BLaER1 (cell line): ENCODE data around the gene RECK.
"Not testable (repeated sequence)": the region's sequence is repeated elsewhere in the genome, so short reads cannot be mapped to it uniquely, and the experiment has no call there.

ENCODE experiments used
- H3K27ac ChIP-seq: shearing (Covaris generic); formaldehyde crosslinking; 2 replicates; pipeline ENCODE4 v1.8.1; 2022
- H3K27me3 ChIP-seq: shearing (Covaris generic); formaldehyde crosslinking; 2 replicates; pipeline ENCODE4 v1.8.1; 2022
- H3K36me3 ChIP-seq: shearing (Covaris generic); formaldehyde crosslinking; 2 replicates; pipeline ENCODE4 v1.8.1; 2022
- H3K4me1 ChIP-seq: shearing (Covaris generic); formaldehyde crosslinking; 2 replicates; pipeline ENCODE4 v1.8.1; 2022
- H3K4me2 ChIP-seq: shearing (Covaris generic); formaldehyde crosslinking; 2 replicates; pipeline ENCODE4 v1.8.1; 2022
- H3K4me3 ChIP-seq: shearing (Covaris generic); formaldehyde crosslinking; 2 replicates; pipeline ENCODE4 v1.8.1; 2022
- H3K9ac ChIP-seq: shearing (Covaris generic); formaldehyde crosslinking; 2 replicates; pipeline ENCODE4 v1.8.1; 2022
- H3K9me3 ChIP-seq: shearing (Covaris generic); formaldehyde crosslinking; 2 replicates; pipeline ENCODE4 v1.8.1; 2022
- H4K20me1 ChIP-seq: shearing (Covaris generic); formaldehyde crosslinking; 2 replicates; pipeline ENCODE4 v1.8.1; 2022
- Cebpa-rat ChIP-seq: shearing (Covaris generic); IDR thresholded peaks from 2 replicates; pipeline ENCODE4 v1.8.1; 2022

RECK gene

DNA sequence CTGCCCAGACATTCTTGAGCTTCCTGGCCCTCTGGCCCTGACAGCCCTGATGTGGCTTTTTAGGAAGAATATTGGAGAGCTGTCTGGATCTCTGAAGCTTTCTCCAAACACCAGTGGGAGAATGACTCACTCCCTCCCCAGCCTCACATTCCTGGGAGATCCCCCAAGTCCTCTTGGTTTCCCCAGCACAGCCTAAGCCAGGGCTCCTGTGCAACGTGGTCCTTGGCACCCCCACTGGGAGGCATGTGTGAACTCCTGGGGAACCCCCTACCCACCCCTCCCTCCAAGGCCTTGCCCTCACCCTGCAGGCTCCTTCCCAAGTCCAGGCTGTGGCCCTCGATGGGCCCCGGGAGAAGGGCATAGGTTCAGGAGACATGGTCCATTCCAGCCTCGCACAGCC lies 112.5 kb downstream of the RECK start:
- Histone ChIP-seq H3K9ac (no peak overlapping the region), H3K27me3 (no peaks in the 10 kb centered on the region), H4K20me1 (no peaks in the 10 kb centered on the region), H3K4me1 (peaks cover 78% of the 10 kb centered on the region), H3K27ac (peak overlapping the region; percentile 50; the same call in 1 of the 2 replicates), H3K36me3 (peaks cover 31% of the 10 kb centered on the region), H3K9me3 (peaks cover 11% of the 10 kb centered on the region), H3K4me3 (no peak overlapping the region), H3K4me2 (peak overlapping the region; percentile 91)
- TF ChIP-seq Cebpa-rat, result no peak

DNA sequence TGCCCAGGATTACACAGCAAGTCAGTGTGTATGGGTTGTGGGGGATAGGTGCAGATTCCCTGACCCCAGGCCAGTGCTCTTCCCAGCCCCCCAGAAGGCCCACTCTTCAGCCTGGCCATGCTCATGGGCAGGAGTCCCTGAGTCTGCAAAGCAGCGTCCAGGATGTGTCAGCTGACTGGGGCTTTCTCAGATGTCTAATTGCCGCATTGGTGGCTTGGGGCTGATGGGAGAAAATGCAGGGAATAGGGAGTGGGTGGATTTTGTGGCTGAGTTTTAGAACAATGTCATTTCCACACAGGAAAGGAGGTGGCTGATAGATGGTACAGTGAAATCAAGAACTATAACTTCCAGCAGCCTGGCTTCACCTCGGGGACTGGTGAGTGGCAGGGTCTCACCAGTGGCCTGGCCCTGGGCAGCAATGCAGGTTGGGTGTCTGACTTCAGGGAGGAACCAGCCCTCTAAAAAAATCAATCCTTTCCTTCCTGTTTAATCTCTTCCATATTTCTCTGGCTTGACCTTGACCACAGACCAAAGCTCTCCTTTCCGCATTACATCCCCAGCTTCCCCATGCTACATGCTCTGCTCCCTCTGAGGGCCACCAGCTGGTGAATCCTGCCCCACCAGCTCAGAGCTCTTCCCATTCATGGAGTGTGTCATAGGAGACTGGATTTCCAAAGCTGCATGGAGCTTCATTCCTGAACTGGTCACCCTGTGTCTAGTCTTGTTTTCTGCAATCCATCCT lies 114.0 kb downstream of the RECK start:
- peaks cover 4% of the 10 kb centered on the region for H3K9me3 ChIP-seq
- H3K4me2 ChIP-seq, result peak overlapping the region; percentile 91
- peak overlapping the region; percentile 77 for H3K9ac ChIP-seq
- H3K4me1 ChIP-seq, result peaks cover 81% of the 10 kb centered on the region
- H3K27ac ChIP-seq, result peak overlapping the region; percentile 93
- H3K27me3 ChIP-seq, result no peaks in the 10 kb centered on the region
- no peak for TF ChIP-seq Cebpa-rat
- no peak overlapping the region; the same call in 1 of the 2 replicates for H3K4me3 ChIP-seq
- H4K20me1 ChIP-seq, result no peaks in the 10 kb centered on the region
- H3K36me3 ChIP-seq, result peaks cover 19% of the 10 kb centered on the region

DNA sequence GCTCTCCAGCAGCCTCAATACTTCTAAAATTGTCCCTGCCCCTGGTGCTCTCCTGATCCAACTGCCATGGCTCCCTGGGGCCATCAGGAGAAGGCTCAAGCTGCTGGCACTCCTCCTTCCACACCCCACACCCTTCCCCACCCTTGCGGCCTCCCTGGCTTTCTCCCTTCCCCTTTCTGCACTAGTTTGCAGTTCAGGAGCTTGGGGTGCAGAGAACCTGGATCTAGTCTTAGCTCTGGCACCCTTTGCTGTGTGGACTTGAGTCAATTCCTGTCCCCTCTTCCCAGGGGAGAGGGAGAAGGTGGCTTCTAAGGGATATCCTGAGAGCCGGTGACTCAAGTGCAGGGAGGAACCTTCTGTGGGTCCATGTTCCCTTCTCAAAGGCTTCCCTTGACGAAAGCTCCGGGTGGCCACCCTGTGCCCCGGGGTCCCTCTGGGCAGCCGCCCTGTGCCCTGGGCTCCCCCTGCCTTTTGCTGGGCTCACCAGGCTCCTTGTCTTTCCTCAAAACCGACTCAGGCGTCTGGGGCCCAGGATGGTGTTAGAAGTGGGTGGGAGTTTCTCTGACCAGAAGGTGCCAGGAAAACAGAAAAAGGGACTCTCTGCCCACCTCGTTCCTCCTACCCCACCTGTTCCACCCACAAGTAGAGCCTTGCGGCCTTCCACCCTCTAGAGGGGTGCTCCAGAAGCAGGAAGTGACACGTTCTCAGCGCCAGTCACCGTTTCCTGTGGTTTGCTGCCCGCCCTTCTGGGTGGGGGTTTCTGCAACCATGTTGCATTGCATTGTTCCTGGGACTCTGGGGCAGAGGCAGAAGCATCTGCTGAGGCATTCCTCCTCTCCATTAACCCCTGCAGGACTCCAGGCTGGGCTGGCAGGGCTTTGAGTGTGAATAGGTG lies 114.8 kb downstream of the RECK start:
- H3K4me3 ChIP-seq, result peak overlapping the region; percentile 52
- peaks cover 81% of the 10 kb centered on the region for H3K4me1 ChIP-seq
- peak overlapping the region; percentile 93 for H3K27ac ChIP-seq
- no peak for TF ChIP-seq Cebpa-rat
- peaks cover 21% of the 10 kb centered on the region for H3K36me3 ChIP-seq
- no peaks in the 10 kb centered on the region for H3K27me3 ChIP-seq
- no peaks in the 10 kb centered on the region for H4K20me1 ChIP-seq
- peak overlapping the region; percentile 77 for H3K9ac ChIP-seq
- H3K9me3 ChIP-seq, result peaks cover 9% of the 10 kb centered on the region
- peak overlapping the region; percentile 91 for H3K4me2 ChIP-seq

DNA sequence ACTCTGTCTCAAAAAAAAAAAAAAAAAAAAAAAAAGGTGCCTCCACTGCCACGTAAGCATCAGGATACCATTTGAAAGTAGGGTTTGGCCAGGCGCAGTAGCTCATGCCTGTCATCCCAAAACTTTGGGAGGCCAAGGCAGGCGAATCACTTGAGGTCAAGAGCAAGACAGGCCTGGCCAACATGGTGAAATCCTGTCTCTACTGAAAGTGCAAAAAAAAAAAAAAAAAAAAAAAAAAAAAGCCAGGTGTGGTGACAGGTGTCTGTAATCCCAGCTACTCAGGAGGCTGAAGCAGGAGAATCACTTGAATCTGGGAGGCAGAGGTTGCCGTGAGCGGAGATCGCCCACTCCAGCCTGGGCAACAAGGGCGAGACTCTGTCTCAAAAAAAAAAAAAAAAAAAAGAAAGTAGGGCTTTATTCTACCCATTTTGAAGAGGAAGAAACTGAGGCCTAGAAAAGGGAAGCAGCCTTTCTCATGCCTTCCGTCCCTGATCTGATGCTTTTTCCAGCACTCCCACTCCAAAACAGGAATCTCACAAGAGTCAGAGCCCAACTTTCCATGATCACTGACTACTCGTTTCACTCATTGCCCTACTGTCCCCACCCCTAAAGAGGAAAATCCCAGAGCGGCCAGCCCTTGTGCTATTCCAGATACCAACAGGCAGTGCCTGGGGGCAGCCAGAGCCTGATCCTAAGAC lies 116.2 kb downstream of the RECK start:
- Histone ChIP-seq H3K4me1 (peaks cover 75% of the 10 kb centered on the region), H3K4me3 (no peak overlapping the region), H3K36me3 (peaks cover 28% of the 10 kb centered on the region), H3K9me3 (peaks cover 21% of the 10 kb centered on the region), H3K9ac (no peak overlapping the region; the same call in 1 of the 2 replicates), H3K27ac (peak overlapping the region; percentile 93), H4K20me1 (no peaks in the 10 kb centered on the region), H3K27me3 (no peaks in the 10 kb centered on the region), H3K4me2 (peak overlapping the region; percentile 91)
- no peak for TF ChIP-seq Cebpa-rat

GRCh38 chr9:36153746-36154145 lies 117.0 kb downstream of the RECK start:
- Histone ChIP-seq H3K27ac (peak overlapping the region; percentile 93), H3K9ac (no peak overlapping the region), H3K4me3 (no peak overlapping the region), H4K20me1 (no peaks in the 10 kb centered on the region), H3K27me3 (no peaks in the 10 kb centered on the region), H3K4me1 (peaks cover 66% of the 10 kb centered on the region), H3K4me2 (peak overlapping the region; percentile 91), H3K36me3 (peaks cover 23% of the 10 kb centered on the region), H3K9me3 (peaks cover 23% of the 10 kb centered on the region)
- no peak for TF ChIP-seq Cebpa-rat

DNA sequence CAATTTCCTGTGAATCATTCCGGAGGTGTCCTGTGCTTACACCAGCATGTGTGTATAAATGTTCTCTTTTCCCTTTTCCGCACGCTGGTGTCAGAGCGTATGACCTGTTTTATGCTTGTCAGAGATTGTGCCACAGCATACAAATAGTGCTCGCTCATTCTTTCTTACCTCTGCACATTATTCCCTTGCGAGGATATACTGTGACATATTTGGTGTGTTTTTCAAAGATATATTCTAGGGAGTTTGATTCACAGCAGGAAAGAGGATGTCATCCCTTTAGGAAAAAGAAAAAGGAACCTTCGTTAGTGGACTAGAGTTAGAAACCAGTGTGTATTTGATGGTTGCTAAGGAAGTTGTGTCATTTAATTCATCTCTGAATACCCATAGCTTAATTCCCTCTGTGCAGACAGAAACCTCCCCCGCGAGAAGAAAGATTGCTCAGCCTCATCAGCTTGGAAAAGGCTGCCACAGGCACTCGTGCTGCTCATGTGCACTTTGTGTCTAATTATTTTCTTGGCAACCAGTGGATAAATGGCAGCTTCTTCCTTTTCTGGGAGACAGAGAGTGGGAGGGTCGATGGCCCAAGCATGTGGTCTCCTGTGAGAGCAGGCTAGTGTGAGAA lies 117.7 kb downstream of the RECK start:
- no peaks in the 10 kb centered on the region for H3K27me3 ChIP-seq
- no peaks in the 10 kb centered on the region for H4K20me1 ChIP-seq
- peak overlapping the region; percentile 56 for H3K27ac ChIP-seq
- H3K4me2 ChIP-seq, result peak overlapping the region; percentile 91
- peak overlapping the region; percentile 32; the same call in 1 of the 2 replicates for H3K9ac ChIP-seq
- no peak overlapping the region for H3K4me3 ChIP-seq
- TF ChIP-seq Cebpa-rat, result no peak
- H3K4me1 ChIP-seq, result peaks cover 60% of the 10 kb centered on the region
- peaks cover 23% of the 10 kb centered on the region for H3K9me3 ChIP-seq
- peaks cover 28% of the 10 kb centered on the region for H3K36me3 ChIP-seq

GRCh38 chr9:36156116-36156515 lies 119.4 kb downstream of the RECK start:
- peaks cover 43% of the 10 kb centered on the region for H3K4me1 ChIP-seq
- no peak for TF ChIP-seq Cebpa-rat
- peaks cover 37% of the 10 kb centered on the region for H3K36me3 ChIP-seq
- H4K20me1 ChIP-seq, result no peaks in the 10 kb centered on the region
- H3K4me2 ChIP-seq, result no peak overlapping the region
- H3K27ac ChIP-seq, result no peak overlapping the region
- no peak overlapping the region for H3K9ac ChIP-seq
- peaks cover 23% of the 10 kb centered on the region for H3K9me3 ChIP-seq
- H3K27me3 ChIP-seq, result no peaks in the 10 kb centered on the region
- H3K4me3 ChIP-seq, result no peak overlapping the region

DNA sequence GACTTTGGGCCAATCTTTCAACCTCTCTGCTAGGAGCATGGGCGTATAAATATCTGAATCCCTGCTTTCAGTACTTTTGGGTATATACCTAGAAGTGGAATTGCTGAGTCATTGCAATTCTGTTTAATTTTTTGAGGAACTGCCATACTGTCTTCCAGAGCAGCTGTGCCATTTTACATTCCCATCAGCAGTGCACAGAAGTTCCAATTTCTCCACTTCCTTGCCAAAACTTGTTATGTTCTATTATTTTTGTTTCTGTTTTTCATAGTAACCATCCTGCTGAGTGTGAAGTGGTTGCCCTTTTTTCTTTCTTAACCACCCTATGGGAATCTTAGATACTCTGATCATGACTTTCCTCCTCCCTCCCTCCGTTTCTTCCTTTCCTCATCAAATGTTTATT lies 121.4 kb downstream of the RECK start:
- Histone ChIP-seq H4K20me1 (no peaks in the 10 kb centered on the region), H3K9me3 (peaks cover 23% of the 10 kb centered on the region), H3K4me1 (peaks cover 27% of the 10 kb centered on the region), H3K27ac (no peak overlapping the region), H3K4me3 (no peak overlapping the region), H3K36me3 (peaks cover 41% of the 10 kb centered on the region), H3K4me2 (no peak overlapping the region), H3K9ac (no peak overlapping the region), H3K27me3 (no peaks in the 10 kb centered on the region)
- TF ChIP-seq Cebpa-rat, result no peak

- H3K27me3 ChIP-seq, result no peaks in the 10 kb centered on the region
- H4K20me1 ChIP-seq, result no peaks in the 10 kb centered on the region
- H3K27ac ChIP-seq, result no peak overlapping the region
- no peak overlapping the region for H3K4me2 ChIP-seq
- no peak overlapping the region for H3K9ac ChIP-seq
- peaks cover 41% of the 10 kb centered on the region for H3K36me3 ChIP-seq
- no peak for TF ChIP-seq Cebpa-rat
- H3K9me3 ChIP-seq, result peaks cover 23% of the 10 kb centered on the region
- no peak overlapping the region for H3K4me3 ChIP-seq
- peaks cover 28% of the 10 kb centered on the region for H3K4me1 ChIP-seq
These were observed 122.2 kb downstream of the RECK start for GRCh38 chr9:36158917-36159316.

DNA sequence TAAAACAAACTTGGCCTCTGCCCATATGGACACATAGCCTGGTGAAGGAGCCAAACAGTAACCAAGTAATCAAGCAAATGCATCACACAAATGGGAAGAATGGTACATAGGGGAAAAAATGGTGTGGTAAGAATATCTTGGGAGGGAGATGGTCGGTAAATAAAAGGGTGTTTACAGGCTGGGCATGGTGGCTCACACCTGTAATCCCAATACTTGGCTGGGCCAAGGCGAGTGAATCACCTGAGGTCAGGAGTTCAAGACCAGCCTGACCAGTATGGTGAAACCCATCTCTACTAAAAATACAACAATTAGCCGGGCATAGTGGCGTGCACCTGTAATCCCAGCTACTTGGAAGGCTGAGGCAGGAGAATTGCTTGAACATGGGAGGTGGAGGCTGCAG lies 122.8 kb downstream of the RECK start:
- Histone ChIP-seq H3K4me1 (peaks cover 25% of the 10 kb centered on the region), H3K9me3 (peaks cover 23% of the 10 kb centered on the region), H3K36me3 (peaks cover 41% of the 10 kb centered on the region)
- not testable (repeated sequence) for H4K20me1 ChIP-seq, H3K4me2 ChIP-seq, H3K27me3 ChIP-seq, H3K9ac ChIP-seq, H3K4me3 ChIP-seq, H3K27ac ChIP-seq

DNA sequence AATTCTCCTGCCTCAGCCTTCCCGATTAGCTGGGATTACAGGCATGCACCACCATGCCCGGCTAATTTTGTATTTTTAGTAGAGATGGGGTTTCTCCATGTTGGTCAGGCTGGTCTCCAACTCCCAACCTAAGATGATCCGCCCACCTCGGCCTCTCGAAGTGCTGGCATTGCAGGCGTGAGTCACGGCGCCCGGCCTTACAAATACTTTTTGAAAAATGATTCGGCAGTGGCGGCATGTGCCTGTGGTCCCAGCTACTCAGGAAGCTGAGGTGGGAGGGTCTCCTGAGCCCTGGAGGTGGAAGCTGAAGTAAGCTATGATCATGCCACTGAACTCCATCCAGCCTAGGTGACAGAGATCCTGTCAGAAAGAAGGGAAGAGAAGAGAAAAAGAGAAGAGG lies 123.4 kb downstream of the RECK start:
- H3K9ac ChIP-seq, H3K27ac ChIP-seq, H3K4me3 ChIP-seq, H3K27me3 ChIP-seq, H4K20me1 ChIP-seq, H3K4me2 ChIP-seq: not testable (repeated sequence)
- peaks cover 41% of the 10 kb centered on the region for H3K36me3 ChIP-seq
- peaks cover 23% of the 10 kb centered on the region for H3K4me1 ChIP-seq
- peaks cover 23% of the 10 kb centered on the region for H3K9me3 ChIP-seq
